NCI-H524 (cell line): ENCODE data around the gene YY1.
"Not testable (repeated sequence)": the region's sequence is repeated elsewhere in the genome, so short reads cannot be mapped to it uniquely, and the experiment has no call there.

Experiments used
- DNase-seq, 2 experiments: peaks; one replicate each; lab custom pipeline; 2025; lab: John Stamatoyannopoulos, UW

Gene YY1

DNA sequence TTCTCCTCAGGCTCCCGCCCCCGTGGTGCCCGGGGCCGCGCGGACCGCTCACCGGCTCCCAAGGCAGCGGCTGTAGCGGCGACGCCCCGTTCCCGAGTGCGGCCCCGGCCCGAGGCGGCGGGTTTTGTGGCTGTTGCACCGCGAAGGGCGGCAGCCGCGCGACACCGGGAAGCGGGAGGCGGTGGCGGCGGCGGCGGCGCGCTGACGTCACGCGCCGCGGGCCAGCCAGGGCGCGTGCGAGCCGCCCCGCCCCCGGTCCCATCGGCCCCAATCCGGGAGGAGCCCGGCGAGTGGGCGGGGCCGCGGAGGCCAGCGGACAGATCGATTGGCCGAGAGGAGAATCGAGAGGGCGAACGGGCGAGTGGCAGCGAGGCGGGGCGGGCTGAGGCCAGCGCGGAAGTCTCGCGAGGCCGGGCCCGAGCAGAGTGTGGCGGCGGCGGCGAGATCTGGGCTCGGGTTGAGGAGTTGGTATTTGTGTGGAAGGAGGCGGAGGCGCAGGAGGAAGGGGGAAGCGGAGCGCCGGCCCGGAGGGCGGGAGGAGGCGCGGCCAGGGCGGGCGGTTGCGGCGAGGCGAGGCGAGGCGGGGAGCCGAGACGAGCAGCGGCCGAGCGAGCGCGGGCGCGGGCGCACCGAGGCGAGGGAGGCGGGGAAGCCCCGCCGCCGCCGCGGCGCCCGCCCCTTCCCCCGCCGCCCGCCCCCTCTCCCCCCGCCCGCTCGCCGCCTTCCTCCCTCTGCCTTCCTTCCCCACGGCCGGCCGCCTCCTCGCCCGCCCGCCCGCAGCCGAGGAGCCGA, at the start of gene YY1:
TSS of gene YY1 (plus strand) at position 726 of the 792 bp plus-strand sequence. CDS start 101 bp downstream, outside the sequence.
- DNase-seq: peak; percentile 99

DNA sequence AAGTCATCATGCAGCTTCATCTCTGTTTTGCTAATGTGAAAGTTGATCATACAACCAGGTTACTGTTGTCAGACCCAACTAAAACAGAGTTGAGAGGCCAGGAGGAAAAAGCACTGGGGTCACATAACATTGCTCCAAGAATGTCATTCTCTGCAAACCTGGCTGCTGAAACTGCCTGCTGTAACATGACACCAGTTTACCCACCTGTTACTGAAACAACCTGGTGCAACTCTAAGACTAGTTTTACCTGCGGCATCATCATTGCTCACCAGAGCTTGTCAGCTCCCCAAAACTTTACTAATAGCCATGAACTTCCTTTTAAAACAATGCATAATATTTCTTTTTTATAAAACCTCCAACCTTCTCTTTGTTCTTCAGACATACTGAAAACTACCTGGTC, 48.8 kb upstream of the YY1 start:
- DNase-seq: no peak

DNA sequence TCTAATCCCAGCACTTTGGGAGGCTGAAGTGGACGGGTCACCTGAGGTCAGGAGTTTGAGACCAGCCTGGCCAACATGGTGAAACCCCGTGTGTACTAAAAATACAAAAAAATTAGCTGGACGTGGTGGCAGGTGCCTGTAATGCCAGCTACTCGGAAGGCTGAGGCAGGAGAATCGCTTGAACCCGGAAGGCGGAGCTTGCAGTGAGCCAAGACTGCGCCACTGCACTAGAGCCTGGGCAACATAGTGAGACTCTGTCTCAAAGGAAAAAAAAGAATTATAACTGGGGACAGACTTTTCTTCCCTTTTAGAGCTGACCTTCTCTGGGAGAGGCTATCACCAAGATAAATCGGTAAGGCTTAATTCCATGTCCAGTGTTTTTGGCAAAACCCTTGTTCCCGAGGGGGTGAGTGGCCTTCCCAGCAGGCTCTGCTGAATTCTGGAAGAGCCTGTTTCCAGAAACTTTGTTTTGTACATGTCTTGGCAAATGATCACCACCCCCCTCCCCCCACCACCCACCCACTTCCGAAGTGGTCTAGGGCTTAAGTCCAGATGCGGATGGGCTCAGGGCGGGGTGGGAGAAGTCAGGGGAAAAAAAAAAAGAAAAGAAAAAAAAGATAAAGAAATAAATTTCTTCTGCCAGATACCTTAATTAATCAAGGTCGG, 47.2 kb upstream of the YY1 start:
- DNase-seq: no peak

DNA sequence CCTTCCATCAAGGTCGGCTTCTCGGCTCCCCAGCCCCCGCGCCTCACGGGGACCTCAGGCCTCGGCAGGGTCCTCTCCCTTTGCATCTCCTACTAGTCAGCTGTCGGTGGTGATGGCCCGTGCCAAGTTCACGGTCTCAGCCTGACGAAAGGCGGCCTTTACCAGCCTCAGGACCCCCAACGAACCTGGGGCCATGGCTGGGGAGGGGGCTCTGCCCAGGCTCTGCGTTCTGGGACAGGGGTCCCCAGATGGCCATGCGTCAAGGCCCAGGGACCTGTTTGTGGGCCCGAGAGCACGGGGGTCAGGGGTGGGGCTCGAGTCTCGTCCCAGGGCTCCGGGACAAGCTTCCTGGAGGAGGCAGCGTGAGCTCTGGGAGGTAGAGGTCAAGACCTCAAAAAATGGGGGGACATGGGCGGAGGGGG, 46.7 kb upstream of the YY1 start:
- DNase-seq: peak in 1 of 2 experiments; percentile 55

DNA sequence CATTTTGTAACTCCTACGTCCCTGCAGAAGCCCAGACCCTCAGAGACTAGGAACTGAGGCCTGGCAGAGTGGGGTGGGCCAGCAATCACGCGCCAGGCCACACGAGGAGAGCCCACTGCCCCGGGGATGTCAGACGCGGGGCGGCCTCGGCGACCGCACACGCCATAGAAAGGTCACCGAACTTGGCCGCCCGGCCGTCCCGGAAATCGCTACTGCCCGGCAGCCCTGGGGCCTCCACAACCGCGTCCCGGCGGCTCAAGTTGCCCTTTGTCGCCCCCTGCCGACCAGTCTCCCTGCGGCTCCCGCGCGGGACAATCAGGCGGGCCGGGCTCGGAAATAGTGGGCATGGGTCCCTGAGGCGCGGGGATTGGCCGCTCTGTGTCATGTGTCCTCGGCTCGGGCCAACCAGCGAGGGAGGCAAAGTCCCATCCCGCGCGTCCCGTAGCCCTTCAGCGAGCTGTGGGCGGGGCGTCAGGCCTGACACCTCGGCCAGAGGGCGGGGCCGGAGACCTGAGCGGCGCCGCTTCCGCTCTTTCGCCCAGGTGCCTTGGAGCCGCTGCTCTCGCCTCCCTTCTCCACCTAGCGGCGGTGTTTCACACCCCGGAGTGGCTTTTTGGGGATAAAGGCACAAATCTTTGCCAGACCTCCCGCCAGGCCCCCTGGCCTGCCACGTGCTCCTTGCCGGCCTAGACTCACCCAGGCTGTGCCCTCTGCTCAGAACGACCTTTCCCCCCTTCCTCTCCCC, 46.1 kb upstream of the YY1 start:
- DNase-seq: peak; percentile 100

DNA sequence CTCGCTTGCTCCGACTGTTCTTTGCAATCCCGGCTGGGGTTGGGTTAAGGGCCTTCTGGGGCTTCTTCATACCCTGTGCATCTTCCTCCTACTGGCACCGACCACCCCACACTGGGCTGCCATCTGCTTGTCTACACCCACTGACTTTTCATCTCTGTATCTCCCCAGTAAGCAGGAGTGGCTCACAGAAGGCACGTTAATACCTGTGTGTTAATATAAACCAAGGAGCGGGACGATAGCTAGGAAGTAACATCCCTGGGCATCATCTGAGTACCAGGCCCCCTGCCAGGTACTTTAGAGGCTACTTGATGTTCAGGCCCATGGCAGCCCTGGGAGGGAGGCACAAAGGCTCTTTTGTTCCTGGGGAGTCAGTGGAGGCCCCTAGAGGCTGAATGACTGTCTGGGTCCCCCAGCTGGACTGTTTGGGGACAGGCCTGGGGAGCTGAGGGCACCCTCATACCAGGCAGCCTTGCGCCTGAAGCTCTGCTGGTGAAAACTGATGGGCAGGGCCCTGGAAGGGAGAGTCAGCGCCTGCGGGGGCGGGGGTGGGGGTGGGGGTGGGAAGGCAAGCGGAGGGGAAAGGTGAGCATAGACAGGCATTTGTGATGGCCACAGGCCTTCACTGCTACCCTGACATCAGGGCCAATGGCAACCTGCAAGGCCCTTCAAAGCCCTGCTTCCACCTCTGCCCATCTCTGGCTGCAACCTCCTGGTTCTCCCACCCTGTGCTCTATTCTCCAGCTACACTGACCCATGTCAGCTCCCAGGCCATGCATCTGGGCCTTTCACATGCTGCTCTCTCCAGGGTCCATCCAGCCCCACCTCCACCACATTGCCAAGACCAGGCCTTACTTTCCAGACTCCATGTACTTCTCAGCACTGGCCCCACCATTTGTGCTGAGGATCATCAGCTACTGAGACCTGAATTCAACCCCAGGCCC, 45.3 kb upstream of the YY1 start:
- DNase-seq: peak in 1 of 2 experiments; percentile 67

DNA sequence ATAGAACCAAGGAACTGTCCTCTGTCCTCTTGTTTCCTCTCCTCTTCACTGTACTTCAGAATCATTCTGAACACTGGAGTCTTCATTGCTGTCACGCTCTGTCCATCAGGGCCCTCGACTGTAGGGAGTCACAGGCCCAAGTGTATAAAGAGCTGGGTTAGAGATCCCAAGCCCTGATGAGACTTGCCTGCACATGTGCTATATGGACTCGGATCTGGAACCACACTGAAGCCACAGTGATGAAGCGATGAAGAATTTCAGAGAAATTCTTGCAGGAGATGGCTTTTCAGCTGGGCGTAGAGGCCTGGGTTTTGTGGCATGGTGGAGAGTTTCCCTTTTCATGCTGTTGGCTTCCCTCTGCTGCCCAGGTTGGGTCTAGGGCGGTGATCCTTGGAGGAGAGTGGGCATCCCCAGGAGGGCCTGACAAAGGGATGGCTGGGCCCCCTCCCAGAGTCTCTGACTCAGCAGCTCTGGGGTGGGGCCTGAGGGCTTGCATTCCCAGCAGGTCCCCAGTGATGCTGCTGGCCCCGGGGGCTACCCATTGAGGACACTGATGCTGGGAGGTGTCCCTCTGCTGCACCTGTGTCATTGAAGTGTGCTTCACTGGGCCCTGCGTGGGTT, 39.6 kb upstream of the YY1 start:
- no peak for DNase-seq

DNA sequence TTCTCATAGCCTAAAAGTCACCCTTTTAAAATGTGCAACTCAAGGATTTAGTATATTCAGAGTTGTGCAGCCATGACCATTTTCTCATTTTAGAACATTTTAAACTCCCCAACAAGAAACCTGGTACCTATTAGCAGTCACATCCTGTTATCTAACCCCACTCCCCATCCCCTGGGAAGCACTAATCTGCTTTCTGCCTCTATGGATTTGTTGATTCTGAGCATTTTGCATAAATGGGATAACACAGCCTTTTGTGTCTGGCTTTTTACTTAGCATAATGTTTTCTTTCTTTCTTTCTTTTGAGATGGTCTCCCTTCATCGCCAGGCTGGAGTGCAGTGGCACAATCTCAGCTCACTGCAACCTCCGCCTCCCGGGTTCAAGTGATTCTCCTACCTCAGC, 38.6 kb upstream of the YY1 start:
- DNase-seq: no peak

DNA sequence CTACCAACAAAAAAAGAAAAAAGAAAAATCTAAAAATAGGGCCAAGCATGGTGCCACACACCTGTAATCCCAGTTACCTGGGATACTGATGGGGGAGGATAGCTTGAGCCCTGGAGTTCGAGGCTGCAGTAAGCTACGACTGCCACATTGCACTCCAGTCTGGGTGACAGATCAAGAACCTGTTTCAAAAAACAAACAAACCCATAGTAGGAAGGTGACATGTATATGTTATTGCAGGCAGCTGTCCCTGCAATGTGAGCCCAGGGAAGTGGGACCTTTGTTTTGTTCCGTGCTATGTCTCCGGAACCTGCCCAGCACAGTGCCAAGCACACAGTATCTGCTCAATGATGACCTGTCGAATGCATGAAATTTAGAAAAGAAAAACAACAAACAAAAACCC, 37.2 kb upstream of the YY1 start:
- no peak for DNase-seq

DNA sequence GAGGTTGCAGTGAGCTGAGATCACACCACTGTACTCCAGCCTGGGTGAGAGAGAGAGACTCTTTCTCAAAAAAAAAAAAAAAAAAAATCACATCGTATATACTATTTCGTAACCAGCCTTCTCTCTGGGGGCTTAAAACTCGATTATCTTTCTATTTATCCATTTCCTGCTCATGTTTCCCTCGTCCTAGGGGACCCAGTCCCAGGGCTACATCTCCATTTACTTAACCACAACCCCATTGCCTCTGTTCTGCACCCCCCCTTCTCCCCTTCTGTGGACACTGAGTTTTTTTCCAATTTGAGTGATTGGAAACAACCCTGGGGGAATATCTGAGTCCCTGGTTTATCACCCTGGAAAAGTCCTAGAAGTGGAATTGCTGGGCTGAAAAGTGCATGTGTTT, 36.2 kb upstream of the YY1 start:
- DNase-seq: no peak

DNA sequence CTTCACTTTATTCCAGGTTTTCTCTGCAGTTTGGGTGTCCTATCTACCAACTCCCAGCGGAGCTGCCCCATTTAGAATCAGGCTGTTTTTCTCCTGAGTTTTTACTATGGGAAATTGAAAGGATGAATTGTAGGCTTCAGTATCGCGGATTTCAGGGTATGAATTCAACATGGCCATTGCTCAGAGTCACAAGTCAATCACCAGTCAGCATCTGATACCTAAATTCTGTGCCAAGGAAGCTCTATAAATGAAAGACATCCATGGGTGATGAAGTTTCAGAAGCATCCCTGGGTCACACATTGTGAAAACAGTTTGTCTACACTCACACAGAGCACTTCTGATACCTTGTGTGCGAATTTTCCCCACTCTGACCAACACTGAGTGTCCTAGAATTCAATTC, 35.8 kb upstream of the YY1 start:
- DNase-seq: no peak

DNA sequence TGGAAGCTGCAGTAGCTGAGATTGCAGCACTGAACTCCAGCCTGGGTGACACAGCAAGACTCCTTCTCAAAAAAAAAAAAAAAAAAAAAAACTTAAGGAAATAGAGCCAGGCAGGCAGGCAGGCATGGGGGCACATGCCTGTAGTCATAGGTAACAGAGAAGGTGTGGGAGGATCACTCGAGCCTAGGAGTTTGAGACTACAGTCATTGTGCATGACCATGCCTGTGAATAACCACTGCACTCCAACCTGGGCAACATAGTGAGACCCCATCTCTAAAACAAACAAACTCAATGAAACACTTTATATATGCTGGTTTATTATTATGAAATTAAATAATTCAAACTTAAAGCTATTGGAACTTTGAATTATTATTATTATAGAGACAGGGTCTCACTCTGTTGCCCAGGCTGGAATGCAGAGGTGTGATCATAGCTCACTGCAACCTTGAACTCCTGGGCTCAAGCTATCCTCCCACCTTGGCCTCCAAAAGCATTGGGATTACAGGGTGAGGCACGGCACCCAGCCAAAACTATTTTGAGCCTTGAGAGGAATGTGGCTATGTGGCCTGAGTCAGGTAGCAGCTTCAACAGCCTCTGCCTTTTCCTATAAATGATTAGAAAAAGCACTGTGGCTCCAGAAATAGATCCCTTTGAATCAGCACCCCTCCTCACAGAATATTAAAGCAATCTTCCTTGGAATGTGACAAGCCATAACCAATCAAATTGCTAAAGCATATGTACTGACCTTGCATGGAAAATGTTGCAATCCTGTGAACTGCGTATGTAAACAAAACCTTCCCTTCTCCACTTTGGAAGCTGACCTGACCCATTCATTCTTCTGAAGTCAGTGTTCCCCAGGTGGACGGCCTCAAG, 34.7 kb upstream of the YY1 start:
- no peak for DNase-seq

DNA sequence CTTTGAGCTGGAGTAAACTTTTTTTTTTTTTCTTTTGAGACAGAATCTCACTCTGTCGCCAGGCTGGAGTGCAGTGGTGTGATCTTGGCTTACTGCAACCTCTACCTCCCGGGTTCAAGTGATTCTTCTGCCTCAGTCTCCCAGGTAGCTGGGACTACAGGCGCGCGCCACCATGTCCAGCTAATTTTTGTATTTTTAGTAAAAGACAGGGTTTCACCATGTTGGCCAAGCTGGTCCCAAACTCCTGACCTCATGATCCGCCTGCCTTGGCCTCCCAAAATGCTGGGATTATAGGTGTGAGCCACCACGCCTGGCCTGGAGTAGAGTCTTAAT, 34.1 kb upstream of the YY1 start:
- not testable (repeated sequence) for DNase-seq

DNA sequence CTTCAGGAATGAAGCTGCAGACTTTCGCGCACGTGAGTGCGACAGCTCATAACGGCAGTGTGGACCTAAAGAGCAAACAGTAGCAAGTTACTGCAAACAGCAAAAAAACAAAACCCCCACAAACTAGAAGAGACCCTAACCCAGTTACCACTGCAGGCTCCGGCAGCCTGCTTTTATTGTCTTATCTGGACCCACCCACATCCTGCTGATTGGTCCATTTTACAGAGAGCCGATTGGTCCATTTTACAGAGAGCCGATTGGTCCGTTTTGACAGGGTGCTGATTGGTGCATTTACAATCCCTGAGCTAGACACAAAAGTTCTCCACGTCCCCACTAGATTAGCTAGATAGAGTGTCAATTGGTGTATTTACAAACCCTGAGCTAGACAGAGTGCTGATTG, 31.4 kb upstream of the YY1 start:
- not testable (repeated sequence) for DNase-seq

DNA sequence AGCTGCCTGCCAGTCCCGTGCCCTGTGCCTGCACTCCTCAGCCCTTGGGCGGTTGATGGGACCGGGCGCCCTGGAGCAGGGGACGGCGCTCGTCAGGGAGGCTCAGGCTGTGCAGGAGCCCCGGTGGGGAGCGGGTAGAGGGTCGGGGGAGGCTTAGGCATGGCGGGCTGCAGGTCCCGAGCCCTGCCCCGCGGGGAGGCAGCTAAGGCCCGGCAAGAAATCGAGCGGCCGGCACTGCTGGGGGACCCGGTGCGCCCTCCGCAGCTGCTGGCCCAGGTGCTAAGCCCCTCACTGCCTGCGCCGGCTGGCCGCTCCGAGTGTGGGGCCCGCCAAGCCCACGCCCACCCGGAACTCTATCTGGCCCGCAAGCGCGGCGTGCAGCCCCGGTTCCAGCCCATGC, 30.8 kb upstream of the YY1 start:
- not testable (repeated sequence) for DNase-seq

DNA sequence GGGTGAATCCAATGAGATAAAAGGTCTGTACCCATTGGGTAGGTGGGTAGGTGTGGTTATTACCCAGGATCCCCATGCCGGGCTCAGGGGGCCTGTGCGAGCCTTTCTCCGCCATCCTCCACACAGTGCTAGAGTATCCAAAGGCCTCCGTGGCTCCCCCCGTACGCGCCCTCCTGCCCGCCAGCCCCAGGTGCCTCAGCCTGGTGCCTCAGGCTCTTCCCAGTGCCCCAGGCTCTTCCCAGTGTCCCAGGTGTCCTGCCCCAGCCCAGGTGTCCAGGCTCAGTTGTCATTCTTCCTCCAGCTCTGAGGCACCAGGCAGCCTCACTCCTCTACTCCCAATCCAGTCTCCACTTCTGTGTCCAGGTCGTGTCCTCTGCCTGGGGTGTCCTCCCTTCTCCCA, 27.6 kb upstream of the YY1 start:
- DNase-seq: no peak

DNA sequence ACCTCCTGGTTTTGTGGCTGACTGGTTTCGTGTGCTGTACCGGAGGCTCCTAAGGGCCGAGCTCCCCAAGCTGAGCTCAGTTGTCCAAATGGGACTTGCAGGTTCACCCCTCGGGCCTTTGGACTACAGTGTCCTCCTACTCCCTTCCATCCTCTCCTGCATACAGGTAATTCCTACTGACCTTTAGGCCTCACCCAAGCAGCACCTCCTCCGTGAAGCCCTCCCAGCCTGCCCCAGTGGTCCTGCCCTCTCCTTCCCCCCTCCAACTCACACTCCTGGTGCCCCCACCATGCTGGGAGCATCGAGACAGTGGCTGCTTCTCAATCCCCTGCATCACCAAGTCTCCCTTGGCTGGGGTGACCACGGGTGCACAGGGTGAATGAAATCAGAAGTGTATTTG, 27.1 kb upstream of the YY1 start:
- DNase-seq: no peak

DNA sequence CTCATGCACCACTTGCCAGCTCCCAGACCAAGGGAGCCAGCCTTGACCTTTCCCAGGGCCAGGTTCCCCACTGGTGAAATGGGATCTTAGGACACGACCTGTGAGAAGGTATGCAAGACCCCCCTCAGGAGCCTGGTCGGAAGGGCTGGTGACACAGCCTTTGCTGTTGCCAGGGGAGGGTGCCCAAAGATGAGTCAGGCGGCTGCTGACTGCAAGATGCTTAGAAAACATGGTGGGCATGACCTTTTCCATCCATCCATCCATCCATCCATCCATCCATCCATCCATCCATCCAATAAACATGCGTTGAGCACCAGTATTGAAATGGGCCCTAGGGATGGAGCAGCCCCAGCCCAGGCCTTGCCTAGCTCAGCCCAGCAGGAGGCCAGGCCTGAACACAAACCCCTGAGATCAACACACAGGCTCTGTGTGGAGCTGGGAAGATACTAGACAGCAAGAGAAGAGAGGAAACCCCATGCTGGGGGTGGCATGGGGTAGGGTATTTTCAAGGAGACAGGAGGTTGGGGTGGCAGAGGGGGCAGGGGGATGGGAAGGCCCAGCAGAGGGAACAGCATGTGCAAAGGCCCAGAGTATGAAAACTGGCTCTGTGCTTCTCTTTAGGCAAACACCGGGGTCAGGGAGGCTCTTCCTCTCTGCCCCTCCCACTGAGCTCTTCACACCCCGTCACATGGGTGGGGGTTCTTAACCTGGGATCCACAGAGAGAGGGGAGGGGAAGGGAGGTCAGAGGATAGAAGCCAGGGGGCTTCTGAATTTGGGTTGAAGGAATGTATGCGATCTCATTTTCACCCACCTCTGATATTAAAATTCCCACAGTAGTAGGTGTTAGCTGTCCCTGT, 26.2 kb upstream of the YY1 start:
- no peak for DNase-seq

DNA sequence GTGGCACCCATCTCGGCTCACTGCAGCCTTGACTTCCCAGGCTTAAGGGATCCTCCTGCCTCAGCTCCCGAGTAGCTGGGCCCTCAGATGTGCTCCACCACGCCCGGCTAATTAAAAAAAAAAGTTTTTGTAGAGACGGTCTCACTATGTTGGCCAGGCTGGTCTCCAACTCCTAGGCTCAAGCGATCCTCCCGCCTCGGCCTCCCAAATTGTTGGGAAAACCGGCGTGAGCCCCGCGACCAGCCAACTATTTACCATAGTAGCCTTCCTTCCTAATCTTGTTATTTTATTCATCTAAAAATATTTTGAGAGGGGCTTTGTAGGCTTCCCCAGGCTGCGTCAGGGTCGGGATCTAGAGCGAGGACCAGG, 25.4 kb upstream of the YY1 start:
- no peak for DNase-seq
